NCI-H460 (cell line): ENCODE results near the gene MAN2A2. TPM values are rescaled to one million over a fixed set of nuclear protein-coding genes. Genes with fewer than 3 reads are reported as not detected.
"Not testable (repeated sequence)": the region's sequence is repeated elsewhere in the genome, so short reads cannot be mapped to it uniquely, and the experiment has no call there.

Source experiments
- DNase-seq: peaks from one replicate; pipeline ENCODE4 v3.0.0-alpha.2; 2016; ENCODE audit warnings: low read depth; ENCODE audit errors: extremely low read depth
- total RNA-seq: library from RNA; depleted of rRNA; stranded (reverse); fragments of >200 nt; shearing (Covaris generic); gene quantifications from 2 replicates; pipeline ENCODE4 v1.2.3, GENCODE V29; 2014

Gene MAN2A2
- total RNA-seq, 1 experiment from 2014 or later = 19.9 TPM

DNA sequence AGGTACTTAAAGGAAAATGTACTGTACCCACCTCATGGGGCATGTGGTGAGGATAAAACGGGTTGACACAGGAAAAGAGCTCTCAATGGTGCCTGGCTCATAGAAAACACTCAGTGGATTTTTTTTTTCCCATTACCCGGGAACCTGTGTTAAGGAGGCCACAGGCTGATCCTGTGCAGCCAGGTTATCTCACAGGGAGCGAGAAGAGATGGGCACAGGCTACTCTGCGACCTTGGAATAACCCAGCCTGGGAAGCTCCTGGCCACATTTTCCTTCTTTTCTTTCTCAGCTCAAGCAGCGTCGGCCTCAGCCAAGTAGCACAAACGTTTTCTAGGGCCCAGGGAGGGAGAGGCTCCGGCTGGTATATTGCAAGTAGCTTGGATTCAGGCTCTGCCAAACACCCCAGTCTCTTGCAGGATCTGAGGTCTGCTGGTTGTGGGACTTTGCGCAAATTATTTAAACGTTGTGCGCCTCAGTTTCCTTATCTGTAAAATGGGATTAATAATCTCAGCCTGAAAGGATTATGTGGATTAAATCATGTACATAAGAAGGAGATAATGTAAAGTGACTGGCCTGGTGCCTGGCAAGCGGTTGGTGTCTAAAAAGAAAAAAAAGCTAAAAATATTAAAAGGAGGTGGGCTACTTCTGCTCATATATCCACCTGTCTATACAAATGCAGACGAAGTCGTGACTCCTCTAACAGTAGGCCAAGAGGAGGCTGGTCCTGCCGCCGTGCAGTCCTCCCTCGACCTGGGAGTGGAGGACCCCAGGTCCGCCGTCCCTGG lies 32.6 kb upstream of the MAN2A2 start:
- no peak for DNase-seq

DNA sequence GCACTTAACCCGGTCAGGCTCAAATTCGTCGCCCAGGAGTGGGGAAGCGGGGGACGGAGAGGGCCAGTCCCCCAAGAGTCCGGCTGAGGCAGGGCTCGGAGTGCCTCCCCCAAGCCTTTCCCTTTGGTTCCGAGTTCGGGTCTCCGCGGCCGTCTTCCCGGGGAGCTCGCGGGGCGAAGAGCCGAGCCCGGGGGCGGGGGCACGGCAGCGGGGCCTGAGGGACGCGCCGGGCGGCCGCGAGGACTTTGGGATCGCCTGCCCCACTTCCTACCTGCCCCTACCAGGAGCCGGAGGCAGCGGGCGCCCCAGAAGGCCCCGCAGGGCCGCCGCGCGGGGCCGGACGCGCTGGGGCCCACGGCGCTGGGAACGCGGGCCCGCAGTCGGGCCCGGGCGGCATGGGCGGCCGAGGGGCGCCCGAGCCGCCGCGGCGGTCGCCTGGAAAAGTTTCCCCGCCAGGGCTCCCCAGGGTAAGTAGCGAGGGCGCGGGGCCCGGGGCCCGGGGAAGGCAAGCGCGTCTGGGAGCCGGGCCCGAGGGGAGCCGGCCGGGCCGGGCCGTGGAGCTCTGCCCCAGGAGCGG lies 31.9 kb upstream of the MAN2A2 start:
- DNase-seq = no peak

DNA sequence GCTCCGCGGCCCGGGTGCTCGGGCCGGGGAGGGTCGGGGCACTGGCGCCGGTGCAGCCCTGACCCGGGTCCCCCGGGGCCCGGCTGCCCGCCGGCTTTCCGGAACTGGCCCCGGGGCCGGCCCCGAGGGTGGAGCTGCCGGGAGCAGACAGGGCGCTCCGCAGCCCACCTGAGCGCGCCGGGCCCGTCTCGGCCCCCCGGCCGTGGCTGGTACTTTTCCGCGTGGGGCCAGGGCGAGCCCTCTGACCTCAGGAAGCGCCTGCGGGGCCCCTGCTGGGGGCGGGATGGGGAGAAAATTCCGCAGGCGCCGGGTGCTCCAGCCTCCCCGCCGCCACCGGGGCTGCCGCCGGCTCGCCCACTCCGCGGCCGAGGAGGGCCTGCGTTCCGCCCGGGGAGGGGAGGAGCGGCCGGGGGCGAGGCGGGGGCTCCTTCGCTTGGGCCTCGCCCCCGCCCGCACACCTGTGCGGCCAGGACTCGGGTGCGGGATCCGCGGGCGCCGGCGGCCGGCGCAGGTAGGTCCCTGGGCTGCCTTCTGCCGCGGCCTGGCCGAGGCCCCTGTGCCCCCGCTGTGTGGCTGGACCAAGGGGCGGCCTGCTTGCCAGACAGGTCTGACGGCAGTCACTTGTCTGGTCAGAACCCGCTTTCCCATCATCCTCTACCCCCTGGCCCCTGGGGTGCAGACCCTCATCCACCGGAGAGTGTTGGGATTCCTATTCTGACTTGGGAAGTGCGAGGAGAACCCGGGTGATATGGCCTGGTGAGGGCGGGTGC lies 31.2 kb upstream of the MAN2A2 start:
- no peak for DNase-seq

DNA sequence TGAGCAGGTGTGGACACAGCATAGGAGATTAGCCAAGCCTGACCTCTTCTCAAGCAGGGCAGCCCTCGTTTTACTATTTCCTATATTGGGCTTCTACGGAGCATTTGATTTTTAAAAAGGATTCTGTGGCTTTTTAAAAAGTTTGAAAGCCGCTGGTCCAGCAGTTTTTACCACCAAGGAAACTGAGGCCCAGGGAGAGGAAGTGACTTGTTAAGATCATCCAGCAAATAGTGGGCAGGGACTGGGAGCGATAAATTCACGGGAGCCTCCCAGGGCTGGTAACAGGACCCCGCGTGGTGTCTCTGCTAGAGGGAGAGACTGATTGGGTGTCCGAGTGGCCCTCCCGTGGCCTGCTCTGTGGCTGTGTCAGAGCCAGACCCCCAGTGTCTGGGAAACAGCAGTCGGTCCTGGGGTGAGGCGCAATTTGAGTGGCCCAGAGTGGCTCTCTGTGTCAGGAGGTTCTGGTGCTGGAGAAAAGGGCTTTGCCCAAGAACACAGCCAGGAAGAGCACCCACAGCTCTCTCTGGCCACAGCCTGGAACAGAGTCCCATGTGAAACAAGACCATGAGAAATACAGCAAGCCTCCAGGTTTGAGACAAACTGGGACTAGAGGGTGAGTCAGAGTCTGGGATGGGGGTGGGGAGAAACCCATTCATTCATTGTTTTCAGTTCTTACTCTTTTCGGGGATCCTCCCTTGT lies 30.5 kb upstream of the MAN2A2 start:
- DNase-seq = no peak

DNA sequence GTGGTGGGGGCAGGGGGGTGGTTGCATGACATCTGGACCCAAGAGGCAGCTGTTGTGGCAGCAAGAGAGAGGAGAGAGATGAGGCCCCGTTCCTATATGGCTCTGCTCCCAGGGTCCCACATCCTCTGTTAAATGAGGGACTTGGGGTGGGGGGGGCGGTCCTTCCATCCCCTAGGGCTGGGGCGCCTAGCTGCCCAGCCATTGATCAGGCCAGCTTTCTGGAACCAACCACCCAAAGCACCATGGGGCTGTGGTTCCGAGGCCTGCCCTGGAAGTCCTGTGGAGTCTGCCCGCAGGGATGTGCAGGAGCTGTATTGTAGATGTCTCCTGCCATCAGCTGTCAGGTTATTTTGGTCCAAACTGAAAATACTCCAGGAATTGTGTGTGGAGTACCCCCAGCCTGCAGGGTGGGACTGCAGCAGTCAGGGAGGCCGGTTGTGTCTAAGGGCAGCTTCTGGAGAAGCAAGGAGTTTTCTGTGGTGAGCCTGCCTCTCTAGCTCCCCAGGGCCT lies 29.6 kb upstream of the MAN2A2 start:
- DNase-seq = no peak

DNA sequence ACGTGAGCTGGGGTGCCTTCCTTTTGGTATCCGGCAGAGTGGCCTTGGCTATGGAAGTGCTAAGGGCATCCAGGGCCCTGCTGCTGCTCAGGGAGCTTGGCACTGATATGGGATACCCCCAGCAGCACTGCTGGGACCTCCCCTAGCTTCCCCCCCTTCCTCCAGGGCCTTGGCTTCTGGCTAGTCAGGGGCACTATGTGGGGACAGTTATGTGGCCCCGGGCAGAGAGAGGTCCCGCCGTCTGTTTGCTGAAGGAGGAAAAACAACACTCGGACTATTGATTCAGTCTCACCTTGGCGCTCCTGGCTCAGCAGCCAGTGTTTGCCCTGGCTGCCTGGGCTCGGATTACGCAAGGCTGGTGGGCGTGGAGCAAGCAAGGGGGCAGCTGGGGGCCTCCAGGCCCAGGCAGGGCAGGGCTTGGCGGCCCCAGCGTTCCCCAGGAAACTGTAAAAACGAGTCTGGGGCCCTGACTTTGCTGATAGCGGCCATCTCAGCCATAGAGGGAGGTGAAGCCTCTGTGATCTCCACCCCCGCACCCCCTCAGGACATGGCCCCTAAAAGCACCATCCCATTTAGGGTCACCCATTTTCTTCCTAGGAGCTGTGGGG lies 29.0 kb upstream of the MAN2A2 start:
- no peak for DNase-seq

DNA sequence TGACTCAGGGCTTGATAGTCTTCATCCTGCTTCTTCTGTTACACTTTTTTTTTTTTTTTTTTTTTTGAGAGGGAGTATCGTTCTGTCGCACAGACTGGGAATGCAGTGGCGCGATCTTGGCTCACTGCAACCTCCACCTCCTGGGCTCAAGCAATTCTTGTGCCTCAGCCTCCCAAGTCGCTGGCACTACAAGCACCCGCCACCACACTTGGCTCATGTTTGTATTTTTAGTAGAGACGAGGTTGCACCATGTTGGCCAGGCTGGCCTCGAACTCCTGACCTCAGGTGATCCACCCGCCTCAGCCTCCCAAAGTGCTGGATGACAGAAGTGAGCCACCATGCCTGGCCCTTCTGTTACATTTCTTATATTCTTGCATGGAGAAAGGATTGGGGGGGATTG lies 28.1 kb upstream of the MAN2A2 start:
- DNase-seq = not testable (repeated sequence)

DNA sequence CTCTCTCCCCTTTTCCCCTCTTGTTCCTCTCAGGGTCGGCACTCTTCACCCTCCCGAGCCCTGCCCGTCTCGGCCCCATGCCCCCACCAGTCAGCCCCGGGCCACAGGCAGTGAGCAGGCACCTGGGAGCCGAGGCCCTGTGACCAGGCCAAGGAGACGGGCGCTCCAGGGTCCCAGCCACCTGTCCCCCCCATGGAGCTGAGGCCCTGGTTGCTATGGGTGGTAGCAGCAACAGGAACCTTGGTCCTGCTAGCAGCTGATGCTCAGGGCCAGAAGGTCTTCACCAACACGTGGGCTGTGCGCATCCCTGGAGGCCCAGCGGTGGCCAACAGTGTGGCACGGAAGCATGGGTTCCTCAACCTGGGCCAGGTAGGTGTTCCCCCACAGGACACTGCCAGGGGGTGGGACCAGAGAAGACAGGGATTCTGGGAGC lies 27.5 kb upstream of the MAN2A2 start:
- DNase-seq = no peak

DNA sequence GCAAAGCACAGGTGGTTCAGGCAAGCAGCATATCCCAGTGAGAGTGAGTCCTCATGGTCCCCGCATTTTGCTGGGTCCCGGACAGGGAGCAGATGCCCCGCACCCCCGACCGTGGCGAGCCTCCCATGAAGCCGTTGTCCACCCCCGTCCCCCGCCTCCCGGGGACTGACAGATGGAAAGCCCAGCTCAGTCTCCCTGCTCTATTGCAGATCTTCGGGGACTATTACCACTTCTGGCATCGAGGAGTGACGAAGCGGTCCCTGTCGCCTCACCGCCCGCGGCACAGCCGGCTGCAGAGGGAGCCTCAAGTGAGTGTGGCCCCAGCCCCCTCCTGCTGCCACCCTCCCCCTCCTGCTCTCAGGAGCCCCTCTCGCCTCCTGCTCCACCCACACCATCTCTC lies 27.1 kb upstream of the MAN2A2 start:
- DNase-seq = no peak

DNA sequence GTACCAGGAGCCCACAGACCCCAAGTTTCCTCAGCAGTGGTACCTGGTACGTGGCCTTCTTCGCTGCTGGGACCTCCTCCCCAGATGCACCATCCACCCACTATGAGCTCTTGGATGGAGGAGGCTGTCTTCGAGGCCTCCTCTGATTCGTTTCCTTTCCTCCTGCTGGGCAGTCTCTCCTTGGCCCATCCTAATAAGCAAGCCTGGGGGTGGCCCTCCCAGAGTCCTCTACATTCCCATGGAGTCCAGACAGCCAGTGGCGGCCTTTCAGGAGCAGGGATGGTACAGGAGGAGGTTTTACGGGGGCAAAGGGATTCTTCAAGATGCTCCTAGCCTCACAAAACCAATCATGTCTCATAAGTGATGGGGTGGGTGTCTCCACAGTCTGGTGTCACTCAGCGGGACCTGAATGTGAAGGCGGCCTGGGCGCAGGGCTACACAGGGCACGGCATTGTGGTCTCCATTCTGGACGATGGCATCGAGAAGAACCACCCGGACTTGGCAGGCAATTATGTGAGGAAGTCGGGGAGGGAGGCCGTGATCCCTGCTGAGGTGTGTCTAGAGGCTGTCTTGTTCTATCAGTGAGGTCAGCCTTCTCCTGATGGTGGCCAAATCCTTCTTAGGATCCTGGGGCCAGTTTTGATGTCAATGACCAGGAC lies 26.5 kb upstream of the MAN2A2 start:
- no peak for DNase-seq

DNA sequence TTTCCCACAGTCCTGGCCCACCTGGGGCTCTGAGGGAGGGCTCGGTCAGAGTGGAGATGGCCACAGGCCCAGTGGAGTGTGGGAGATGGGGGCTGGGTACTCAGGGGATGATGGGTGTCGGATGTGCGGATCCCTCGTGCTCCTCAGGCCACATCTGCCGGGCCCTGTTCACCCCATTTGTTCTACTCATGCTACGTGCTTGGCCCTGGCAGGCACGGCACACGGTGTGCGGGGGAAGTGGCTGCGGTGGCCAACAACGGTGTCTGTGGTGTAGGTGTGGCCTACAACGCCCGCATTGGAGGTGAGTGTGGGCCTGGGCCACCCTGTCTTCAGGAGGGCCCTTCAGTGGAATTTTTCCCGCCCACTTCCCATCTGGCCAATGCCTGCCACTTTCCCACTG lies 25.8 kb upstream of the MAN2A2 start:
- DNase-seq = no peak

DNA sequence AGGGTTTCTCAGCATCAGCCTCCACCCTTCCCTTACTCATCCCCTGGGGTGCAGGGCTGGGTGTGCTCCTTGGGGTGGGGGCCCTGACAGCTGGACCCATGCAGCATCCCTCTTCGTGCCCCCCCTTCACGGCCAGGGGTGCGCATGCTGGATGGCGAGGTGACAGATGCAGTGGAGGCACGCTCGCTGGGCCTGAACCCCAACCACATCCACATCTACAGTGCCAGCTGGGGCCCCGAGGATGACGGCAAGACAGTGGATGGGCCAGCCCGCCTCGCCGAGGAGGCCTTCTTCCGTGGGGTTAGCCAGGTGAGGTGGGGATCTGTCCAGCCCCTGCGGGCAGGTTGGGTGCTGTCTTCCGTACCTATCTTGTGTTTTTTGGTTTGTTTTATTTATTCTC lies 25.1 kb upstream of the MAN2A2 start:
- DNase-seq = no peak

DNA sequence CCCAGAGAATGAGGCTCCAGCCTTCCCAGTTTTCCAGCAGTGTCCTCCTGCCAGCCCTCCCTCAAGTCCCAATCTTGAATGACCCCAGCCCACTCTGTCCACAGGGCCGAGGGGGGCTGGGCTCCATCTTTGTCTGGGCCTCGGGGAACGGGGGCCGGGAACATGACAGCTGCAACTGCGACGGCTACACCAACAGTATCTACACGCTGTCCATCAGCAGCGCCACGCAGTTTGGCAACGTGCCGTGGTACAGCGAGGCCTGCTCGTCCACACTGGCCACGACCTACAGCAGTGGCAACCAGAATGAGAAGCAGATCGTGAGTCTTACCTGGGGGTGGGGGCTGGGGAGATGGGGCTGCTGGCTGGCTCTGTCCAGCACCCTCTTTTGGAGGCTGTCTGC lies 24.4 kb upstream of the MAN2A2 start:
- no peak for DNase-seq

DNA sequence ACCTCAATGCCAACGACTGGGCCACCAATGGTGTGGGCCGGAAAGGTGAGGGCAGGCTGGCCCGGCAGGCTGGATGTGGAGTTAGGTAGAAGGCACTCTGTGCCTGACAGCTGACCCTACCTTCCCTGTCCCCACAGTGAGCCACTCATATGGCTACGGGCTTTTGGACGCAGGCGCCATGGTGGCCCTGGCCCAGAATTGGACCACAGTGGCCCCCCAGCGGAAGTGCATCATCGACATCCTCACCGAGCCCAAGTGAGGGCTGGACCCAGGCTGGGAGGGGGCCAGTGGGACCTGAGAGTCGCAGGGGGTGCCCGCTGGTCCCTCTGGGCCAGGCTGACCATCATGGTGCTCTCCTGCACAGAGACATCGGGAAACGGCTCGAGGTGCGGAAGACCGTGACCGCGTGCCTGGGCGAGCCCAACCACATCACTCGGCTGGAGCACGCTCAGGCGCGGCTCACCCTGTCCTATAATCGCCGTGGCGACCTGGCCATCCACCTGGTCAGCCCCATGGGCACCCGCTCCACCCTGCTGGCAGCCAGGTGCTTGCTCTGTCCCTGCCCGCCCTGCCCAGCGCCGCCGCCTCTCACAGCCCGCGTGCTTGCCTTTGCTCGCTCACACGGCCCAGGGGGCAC lies 23.3 kb upstream of the MAN2A2 start:
- no peak for DNase-seq

DNA sequence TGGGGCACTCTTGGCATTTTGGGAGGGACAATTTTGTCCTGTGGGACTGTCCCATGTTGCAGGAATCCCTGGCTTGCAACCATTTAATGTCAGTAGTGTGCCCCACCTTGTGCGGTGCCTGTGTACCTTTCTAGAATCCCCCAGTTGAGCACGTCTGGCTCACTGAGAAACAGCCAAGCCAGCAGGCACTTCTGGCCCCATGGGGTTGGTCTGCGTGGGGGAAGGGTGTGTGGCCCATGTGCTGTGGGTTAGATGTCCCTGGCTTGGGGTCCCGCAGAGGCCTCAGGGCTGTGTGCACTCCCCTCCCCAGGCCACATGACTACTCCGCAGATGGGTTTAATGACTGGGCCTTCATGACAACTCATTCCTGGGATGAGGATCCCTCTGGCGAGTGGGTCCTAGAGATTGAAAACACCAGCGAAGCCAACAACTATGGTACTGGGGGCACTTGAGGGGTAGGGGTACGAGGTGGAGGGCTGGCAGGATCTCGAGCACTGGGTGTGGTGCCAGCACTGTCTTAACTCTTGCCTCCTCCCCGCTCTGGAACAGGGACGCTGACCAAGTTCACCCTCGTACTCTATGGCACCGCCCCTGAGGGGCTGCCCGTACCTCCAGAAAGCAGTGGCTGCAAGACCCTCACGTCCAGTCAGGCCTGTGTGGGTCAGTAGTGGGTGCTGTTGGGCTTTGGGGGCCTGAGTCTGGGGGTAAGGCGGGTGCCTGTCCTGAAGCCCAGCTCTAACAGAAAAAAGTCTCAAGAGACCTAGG lies 22.5 kb upstream of the MAN2A2 start:
- no peak for DNase-seq

DNA sequence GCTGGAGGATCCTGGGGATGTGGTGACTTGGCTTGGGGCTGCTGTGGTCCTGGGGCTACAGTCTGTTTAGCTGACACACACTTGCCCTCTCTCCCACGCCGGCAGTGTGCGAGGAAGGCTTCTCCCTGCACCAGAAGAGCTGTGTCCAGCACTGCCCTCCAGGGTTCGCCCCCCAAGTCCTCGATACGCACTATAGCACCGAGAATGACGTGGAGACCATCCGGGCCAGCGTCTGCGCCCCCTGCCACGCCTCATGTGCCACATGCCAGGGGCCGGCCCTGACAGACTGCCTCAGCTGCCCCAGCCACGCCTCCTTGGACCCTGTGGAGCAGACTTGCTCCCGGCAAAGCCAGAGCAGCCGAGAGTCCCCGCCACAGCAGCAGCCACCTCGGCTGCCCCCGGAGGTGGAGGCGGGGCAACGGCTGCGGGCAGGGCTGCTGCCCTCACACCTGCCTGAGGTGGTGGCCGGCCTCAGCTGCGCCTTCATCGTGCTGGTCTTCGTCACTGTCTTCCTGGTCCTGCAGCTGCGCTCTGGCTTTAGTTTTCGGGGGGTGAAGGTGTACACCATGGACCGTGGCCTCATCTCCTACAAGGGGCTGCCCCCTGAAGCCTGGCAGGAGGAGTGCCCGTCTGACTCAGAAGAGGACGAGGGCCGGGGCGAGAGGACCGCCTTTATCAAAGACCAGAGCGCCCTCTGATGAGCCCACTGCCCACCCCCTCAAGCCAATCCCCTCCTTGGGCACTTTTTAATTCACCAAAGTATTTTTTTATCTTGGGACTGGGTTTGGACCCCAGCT lies 21.7 kb upstream of the MAN2A2 start:
- no peak for DNase-seq

DNA sequence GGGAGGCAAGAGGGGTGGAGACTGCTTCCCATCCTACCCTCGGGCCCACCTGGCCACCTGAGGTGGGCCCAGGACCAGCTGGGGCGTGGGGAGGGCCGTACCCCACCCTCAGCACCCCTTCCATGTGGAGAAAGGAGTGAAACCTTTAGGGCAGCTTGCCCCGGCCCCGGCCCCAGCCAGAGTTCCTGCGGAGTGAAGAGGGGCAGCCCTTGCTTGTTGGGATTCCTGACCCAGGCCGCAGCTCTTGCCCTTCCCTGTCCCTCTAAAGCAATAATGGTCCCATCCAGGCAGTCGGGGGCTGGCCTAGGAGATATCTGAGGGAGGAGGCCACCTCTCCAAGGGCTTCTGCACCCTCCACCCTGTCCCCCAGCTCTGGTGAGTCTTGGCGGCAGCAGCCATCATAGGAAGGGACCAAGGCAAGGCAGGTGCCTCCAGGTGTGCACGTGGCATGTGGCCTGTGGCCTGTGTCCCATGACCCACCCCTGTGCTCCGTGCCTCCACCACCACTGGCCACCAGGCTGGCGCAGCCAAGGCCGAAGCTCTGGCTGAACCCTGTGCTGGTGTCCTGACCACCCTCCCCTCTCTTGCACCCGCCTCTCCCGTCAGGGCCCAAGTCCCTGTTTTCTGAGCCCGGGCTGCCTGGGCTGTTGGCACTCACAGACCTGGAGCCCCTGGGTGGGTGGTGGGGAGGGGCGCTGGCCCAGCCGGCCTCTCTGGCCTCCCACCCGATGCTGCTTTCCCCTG lies 21.0 kb upstream of the MAN2A2 start:
- no peak for DNase-seq
